SHP77 treated with DMSO at 0.1 percent for 48 hours (cell line): ENCODE results near the gene CITED4.

ENCODE experiments used
- DNase-seq: peaks from one replicate; lab custom pipeline; 2025; lab: John Stamatoyannopoulos, UW

Gene CITED4

DNA sequence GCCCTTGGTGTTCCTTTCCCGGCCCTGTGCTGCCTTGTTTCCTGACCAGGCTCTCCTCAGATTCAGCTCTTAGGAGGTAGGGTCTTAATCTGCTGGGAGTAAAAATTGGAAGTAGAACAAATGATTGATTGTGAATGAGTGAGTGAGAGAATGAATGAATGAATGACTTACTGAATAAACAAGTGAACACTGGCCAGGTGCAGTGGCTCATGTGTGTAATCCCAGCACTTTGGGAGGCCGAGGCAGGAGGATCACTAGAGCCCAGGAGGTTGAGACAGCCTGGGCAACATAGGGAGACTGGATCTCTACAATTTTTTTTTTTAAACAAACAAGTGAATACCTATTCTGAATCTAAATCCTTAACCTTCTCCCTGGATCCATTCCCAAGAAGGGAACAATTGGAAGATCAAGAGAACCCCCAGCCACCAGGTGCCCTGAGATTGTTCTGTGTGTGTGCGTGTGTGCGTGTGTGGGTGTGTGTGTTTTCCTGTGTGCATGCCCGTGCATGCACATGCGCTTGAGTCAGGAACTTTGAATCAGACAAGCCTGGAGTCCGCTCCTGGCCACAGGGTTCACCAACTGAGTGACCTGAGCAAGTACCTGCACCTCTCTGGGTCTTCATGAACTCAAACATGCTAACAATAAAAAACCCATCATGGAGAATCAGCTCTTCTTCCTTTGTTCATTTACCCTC, 24.3 kb upstream of the CITED4 start:
- no peak for DNase-seq

GRCh38 chr1:40884055-40884795, 22.1 kb upstream of the CITED4 start:
- no peak for DNase-seq

DNA sequence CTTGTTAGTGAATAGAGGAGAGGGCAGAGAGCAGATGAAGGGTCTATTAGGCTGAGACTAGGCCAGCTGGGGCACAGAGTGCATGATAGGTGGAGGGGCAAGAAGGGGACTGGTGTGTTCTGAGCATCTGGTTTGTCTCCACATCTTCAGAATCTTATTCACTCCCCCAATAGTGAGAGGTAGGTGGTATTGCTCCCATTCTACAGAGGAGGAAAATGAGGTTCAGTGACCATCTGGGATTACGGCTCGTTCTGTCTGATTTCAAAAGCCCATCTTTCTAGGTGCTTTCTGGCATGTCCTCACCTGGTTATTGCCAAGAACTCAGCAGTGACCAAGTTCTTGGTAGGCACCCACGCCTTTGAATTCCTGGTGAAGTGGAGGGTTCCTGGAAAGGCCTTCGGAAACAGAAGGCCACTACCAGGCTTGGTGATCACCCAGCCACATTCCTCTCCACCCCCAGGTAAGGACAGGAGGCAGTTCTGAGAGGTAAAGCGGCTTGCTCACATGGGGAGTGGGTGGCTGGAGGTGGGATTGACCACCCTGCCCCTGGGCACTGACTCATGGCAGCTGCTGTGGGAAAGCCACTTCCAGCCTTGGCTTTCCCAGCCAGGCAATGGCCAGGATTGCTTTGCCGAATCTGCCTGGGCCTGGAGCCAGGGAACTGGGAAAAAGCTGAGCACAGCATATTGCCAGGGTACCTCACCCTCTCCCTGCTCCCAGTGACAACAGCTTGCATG, 18.8 kb upstream of the CITED4 start:
- no peak for DNase-seq

DNA sequence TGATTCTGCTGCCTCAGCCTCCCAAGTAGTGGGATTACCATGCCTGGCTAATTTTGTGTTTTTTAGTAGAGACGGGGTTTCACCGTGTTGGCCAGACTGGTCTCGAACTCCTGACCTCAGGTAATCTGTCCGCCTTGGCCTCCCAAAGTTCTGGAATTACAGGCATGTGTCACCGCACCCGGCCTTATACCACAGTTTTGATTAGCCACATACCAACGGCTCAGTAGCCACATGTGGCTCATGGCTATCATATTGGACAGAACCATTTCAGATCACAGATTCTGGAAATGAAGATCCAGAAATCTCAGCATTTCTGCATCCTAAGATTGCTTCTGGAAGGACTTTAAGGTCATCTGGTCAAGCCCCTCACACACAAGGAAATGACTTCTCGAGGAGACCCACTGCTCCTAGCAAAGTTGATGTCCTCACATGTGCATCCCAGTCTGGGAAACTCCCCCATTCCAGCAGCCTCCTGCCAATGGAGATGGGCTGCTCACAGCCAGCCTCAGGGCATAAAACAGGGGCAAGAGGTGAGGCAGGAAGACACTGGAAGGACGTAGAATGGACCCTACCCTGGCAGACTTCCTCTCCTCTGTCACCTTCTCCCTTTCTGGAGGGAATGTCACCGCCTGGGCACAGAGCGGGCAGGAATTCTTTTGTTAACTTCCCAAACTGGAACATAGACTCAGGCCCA, 17.5 kb upstream of the CITED4 start:
- no peak for DNase-seq

GRCh38 chr1:40878906-40879305, 16.7 kb upstream of the CITED4 start:
- no peak for DNase-seq

DNA sequence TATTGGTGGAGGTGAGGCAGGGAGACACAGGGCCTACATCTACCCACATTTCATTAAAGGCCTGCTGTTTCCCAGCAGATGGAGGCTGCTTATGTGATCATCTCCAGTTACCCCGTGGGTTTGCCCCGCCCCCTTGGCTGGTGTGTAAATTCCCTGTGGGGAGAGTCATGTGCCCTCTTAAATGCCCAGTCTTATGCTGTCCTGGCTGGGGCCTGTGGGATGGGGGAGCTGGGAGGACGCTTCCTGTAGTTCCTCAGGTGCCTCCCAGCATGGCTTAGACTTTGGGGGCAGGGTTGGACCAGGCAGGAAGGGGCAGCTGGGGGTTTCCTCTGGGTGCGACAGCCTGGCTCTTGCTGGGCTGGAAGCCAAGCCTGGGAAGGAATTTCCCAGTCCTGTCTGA, 15.5 kb upstream of the CITED4 start:
- no peak for DNase-seq

DNA sequence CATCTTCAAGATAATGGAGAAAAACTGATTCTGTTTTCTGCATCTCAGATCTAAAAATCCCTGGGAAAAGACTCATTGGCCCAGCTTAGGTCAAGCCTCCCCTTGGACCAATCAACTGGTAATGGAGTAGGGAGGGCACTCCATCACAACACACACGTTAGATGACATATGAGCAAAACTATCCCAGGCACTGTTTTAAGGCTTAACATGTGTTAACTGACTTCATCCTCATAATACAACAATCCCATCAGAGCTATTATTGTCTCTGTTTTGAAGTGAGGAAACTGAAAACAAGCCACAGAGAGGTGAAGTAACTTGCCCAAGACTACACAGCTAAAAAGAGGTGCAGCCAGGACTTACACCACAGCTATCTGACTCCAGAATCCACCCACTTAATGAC, 14.7 kb upstream of the CITED4 start:
- no peak for DNase-seq

- DNase-seq: no peak
Observed at GRCh38 chr1:40876436-40876761, 14.2 kb upstream of the CITED4 start.

- no peak for DNase-seq
Observed at GRCh38 chr1:40873863-40874472, 11.8 kb upstream of the CITED4 start.

DNA sequence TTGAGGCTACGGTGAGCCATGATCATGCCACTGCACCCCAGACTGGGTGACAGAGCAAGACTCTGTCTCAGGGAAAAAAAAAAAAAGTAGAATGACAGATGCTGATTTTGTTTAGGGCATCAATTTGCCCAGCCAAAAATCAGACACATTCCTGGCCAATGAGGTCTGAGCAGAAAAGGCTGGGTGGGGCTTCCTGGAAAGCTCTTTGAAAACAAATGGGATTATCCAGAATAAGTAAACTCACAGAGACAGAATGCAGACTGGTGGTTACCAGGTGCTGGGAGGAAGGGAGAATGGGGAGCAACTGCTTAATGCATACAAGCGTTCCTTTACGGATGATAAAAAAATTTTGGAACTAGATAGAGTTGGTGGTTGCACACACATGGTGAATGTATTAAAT, 10.1 kb upstream of the CITED4 start:
- no peak for DNase-seq

DNA sequence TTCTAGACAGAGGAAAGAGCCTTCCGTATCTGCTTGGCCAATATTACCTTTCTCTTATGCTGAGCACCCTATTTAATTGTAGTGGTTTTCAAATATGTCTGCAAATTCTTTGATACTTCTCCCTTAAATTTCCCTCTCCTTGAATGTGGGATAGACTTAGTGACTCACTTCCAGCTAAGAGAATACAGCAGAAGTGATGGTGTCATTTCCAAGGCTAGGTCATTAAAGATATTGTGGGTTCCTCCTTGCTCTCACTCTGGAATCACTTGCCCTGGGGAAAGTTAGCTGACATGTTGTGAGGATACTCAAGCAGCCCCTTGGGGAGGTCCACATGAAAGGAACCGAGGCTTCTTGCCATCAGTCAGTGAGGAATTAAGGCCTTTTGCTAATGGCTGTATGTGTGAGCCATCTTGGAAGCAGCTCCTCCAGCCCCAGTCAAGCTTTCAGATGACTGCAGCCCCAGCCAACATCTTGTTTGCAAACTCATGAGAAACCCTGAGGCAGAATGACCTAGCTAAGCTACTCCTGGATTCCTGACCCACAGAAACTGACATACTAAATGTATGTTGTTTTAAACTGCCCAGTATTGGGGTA, 8.1 kb upstream of the CITED4 start:
- no peak for DNase-seq

GRCh38 chr1:40868051-40868723, 6.0 kb upstream of the CITED4 start:
- DNase-seq: no peak

DNA sequence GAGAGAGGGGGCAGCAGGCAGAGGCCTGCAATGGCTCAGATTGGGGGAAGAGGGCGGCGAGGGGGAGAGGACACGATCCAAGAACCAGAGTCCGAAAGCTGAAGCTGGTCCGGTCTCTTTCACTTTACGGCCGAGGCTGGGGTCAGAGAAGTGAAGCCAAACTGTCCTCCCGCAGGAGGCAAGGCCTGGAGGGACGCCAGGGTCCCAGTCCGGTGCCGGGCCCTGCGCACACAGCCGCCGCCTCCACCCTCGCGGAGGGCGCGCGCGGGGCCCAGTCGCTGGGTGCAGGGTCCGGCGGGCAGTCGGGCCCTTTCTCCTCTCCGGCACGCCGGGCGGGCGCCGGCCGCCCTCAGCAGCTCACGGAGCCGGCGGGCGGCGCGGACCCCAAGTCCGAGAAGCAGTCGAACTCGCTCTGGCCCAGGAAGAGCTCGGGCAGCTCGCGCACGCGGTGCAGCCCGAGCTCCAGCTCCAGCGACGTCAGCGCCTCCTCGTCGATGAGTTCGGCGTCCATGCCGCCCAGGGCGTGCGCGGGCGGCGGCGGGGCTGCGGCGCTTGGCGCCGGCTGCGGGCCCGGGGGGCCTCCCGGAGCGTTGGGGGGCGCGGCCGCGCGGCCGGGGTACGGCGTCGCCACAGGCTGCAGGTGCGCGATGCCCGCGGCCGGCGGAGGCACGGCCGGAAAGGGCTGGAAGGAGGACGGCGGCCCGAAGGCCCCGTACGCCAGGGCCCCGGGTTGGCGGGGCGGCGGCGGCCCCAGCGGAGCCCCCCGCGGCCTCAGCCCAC, 749 bp downstream of the CITED4 start:
- no peak for DNase-seq

DNA sequence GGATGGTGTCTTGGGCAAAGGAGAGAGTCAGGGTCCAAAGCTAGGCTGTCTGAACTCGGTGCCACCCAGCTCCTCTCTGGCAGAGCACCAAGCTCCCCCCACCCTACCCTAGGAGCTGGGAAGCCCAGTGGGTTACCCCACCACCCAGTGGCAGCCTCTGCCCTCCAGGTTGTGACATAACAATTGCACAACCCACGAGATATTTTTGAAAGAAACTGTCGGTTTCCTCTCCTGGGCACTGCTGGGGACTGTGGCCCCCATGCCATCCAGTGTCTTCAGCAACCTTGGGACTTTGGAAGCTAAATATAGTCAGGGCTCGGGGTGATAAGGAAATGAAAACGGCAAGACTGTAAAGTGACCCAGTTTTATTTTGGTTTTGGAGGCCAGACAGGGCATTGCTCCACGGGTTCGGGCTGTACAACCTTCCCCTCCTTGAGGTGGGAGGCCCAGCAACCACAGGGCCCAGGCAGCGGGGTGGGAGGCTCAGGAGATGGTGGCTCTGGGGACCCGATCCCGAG, 1.4 kb downstream of the CITED4 start:
- no peak for DNase-seq

- DNase-seq: no peak
Observed at GRCh38 chr1:40858856-40859416, 3.2 kb downstream of the CITED4 start.

- DNase-seq: no peak
Observed at GRCh38 chr1:40857737-40858136, 4.4 kb downstream of the CITED4 start.

DNA sequence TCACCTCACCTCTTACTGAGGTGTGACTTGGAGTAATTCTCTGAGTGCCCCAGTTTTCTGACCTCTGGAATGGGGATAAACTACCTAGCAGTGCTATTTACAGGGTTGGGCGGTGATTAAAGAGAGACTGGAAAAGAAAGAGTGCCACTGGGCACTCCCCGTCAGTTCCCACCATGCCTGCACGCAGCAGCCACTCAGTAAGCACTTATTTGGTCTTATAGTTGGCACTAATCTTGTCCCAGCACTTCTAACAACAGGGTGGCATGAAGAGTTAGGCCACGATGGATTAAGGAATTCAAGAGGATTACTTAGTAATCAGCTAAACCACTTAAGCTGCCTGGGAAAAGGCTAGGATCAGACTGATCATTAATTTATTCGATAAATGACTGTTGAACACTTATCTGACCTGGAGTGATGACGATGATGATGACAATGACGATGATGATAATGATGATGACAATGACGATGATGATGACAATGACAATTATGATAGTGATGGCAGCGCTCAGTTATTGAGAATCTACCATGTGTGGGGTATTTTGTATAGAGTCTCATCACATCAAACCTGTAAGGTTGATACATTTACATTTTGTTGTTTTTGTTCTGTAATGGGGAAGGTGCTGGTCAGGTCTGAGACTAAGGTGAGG, 5.4 kb downstream of the CITED4 start:
- DNase-seq: no peak

DNA sequence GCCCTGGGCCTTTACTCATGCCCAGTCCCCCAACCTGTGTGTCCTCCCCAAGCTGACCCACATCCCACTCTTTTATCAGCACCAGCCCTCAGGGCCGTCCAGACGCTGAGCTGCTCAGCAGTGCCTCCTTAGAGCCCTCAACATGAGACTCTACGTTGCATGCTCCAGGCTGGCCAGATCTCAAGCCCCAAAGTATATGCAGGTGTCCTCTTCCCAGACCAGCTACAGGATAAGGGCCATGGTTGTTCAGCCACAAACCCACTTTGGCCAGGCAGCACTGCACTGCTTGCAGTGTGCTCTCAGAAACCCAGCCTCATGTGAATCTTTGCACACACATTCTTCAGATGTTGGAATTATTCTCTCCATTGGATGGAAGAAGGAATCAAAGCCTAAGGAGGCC, 6.0 kb downstream of the CITED4 start:
- no peak for DNase-seq

- DNase-seq: no peak
Observed at GRCh38 chr1:40855513-40855912, 6.7 kb downstream of the CITED4 start.

GRCh38 chr1:40853885-40854170, 8.3 kb downstream of the CITED4 start:
- no peak for DNase-seq
